NCI-H2081 treated with DMSO at 0.1 percent for 48 hours (cell line): ENCODE results near the gene PTDSS2.
"Not testable (repeated sequence)": the region's sequence is repeated elsewhere in the genome, so short reads cannot be mapped to it uniquely, and the experiment has no call there.

ENCODE experiments used
- DNase-seq: peaks from one replicate; lab custom pipeline; 2025; lab: John Stamatoyannopoulos, UW

The PTDSS2 gene

GRCh38 chr11:414318-414857, 35.7 kb upstream of the PTDSS2 start:
- DNase-seq, result no peak

- DNase-seq, result no peak
Observed at GRCh38 chr11:415640-416041, 34.4 kb upstream of the PTDSS2 start.

GRCh38 chr11:416051-416756, 33.9 kb upstream of the PTDSS2 start:
- no peak for DNase-seq

- DNase-seq, result no peak
Observed at GRCh38 chr11:416757-417621, 33.1 kb upstream of the PTDSS2 start.

GRCh38 chr11:417652-418342, 32.3 kb upstream of the PTDSS2 start:
- DNase-seq, result no peak

GRCh38 chr11:418343-419247, 31.5 kb upstream of the PTDSS2 start:
- DNase-seq, result no peak

GRCh38 chr11:419248-420005, 30.7 kb upstream of the PTDSS2 start:
- DNase-seq, result no peak

- no peak for DNase-seq
Observed at GRCh38 chr11:420054-420910, 29.8 kb upstream of the PTDSS2 start.

- DNase-seq, result no peak
Observed at GRCh38 chr11:420911-421321, 29.2 kb upstream of the PTDSS2 start.

- no peak for DNase-seq
Observed at GRCh38 chr11:422249-422656, 27.8 kb upstream of the PTDSS2 start.

GRCh38 chr11:424232-424631, 25.8 kb upstream of the PTDSS2 start:
- no peak for DNase-seq

GRCh38 chr11:424766-425165, 25.3 kb upstream of the PTDSS2 start:
- not testable (repeated sequence) for DNase-seq

- no peak for DNase-seq
Observed at GRCh38 chr11:425301-425700, 24.8 kb upstream of the PTDSS2 start.

- DNase-seq, result no peak
Observed at GRCh38 chr11:426851-427250, 23.2 kb upstream of the PTDSS2 start.

GRCh38 chr11:428295-428694, 21.8 kb upstream of the PTDSS2 start:
- no peak for DNase-seq

- no peak for DNase-seq
Observed at GRCh38 chr11:429391-429790, 20.7 kb upstream of the PTDSS2 start.

- DNase-seq, result no peak
Observed at GRCh38 chr11:429931-430456, 20.1 kb upstream of the PTDSS2 start.

- DNase-seq, result no peak
Observed at GRCh38 chr11:431921-432320, 18.2 kb upstream of the PTDSS2 start.

- DNase-seq, result no peak
Observed at GRCh38 chr11:432501-433100, 17.5 kb upstream of the PTDSS2 start.
